Astrocyte of the spinal cord (primary cell): Measurements from ENCODE around the gene SUPT7L.
A peak's percentile ranks its signal among the peaks of the same experiment; 100 is the strongest.

Experiments
- DNase-seq: peaks from one replicate; pipeline ENCODE4 v3.0.0; 2011; ENCODE audit warnings: low read depth, low spot score
- H3K4me3 ChIP-seq: 2 replicates; pipeline ENCODE4 v1.5.1; 2011; ENCODE audit warnings: low read depth, mild to moderate bottlenecking, low read length, moderate library complexity
- in situ Hi-C: cut with HindIII; loops from 2 replicates; pipeline ENCODE4 v1.10.0; 2017; ENCODE audit warnings: low sequenced_read_pairs
- TF ChIP-seq, protein P1 (sequence below): IDR thresholded peaks from 2 replicates; pipeline ENCODE4 v1.5.1; 2012; ENCODE audit warnings: low read depth, mild to moderate bottlenecking, low read length, inconsistent platforms

The SUPT7L gene

DNA sequence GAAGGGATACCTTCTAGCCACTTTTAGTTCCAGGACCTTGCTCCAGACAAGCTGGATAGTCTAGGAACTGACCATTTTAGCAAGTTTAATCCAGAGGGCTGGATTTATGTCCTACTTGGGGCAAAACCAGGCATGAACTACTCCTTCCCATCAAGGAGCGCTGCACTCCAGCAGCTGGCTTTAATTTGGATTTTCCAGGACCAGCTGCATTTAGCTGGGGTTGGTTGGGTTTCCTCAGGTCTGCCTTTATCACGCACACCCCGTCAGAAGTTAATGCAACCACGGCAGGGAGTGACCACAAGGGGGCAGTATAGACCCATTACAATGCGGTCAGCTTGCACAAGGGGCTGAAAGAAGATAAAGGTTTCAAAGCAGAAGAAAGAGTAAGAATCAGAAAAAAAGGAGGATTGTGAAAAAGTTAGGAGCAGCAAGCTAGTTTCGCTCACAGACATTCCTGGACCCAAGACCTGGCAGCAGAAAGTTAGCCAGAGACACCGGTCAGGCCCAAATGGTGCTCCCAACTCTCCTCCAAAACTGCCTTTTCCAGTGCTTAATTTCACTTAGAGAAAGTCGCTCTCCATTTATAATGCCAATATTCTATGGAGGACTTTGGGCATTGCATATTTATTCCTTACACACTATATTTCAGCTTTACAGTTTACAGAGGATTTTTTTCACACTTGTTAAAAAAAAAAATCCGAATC is 40.4 kb upstream of the SUPT7L start:
- TF ChIP-seq, protein P1, sequence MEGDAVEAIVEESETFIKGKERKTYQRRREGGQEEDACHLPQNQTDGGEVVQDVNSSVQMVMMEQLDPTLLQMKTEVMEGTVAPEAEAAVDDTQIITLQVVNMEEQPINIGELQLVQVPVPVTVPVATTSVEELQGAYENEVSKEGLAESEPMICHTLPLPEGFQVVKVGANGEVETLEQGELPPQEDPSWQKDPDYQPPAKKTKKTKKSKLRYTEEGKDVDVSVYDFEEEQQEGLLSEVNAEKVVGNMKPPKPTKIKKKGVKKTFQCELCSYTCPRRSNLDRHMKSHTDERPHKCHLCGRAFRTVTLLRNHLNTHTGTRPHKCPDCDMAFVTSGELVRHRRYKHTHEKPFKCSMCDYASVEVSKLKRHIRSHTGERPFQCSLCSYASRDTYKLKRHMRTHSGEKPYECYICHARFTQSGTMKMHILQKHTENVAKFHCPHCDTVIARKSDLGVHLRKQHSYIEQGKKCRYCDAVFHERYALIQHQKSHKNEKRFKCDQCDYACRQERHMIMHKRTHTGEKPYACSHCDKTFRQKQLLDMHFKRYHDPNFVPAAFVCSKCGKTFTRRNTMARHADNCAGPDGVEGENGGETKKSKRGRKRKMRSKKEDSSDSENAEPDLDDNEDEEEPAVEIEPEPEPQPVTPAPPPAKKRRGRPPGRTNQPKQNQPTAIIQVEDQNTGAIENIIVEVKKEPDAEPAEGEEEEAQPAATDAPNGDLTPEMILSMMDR: peak; percentile 85
- in situ Hi-C loops: no loop called here
- peak; percentile 91 for DNase-seq
- no peak overlapping the region for H3K4me3 ChIP-seq

DNA sequence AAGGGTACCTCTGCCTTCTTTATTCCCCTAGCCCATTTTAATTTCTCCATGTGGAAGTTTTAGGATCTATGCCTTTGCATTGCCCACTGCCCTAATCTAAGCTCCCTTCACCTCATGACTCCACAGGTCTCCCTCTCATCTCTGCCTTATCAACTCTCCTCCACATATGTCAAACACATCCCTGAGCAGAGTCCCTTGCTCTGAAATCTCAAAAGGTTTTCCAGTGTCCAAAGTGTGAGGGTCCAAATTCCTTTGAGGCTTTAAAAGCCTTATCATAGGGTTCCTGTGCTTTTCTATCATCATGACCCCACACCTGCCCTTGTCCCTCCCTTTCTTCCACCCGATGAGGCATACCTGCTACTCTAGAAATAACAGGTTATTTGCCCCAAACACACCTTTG is 38.9 kb upstream of the SUPT7L start:
- TF ChIP-seq, protein P1: no peak
- in situ Hi-C loops: no loop called here
- no peak for DNase-seq
- H3K4me3 ChIP-seq: no peak overlapping the region

DNA sequence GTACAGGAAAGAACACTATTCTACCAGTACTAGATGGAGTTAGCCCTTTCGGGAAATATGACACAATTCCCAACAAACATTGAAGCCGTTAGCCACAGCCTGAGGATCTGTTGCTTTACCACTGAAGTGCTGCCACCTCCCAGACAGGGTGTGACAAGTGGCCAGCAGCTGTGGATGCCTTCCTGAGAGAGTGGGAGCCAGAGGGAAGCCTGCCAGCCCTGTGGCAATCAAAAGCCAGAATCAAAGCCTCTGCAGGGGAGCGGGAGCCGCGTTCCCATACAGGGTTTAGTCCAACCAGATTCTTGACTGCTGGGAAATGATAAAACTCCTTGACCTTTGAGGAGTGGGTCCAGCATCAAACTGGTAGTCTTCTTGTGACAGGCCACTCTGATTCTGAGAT is 38.3 kb upstream of the SUPT7L start:
- no peak overlapping the region for H3K4me3 ChIP-seq
- TF ChIP-seq, protein P1: no peak
- DNase-seq: peak; percentile 49
- in situ Hi-C loops: no loop called here

DNA sequence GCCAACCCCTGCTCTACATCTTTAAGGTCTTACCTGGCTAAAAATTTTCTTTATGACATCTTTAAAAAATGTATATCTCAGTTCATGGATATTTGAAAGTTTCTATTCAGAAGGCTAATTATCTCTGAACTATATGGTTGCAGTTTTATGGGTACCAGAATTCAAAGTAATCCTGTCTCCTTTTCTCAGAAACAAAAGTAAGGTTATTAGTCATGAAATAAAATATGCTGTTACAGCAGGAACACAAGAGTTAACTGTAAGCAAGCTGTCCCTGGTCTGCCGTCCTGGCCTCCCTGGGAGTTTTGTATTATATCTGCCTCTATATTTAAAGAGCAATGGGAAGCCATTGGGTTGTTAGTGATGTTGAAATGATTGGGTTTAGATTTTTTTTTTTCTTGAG is 34.2 kb upstream of the SUPT7L start:
- no peak for DNase-seq
- TF ChIP-seq, protein P1: no peak
- in situ Hi-C loops: no loop called here
- no peak overlapping the region for H3K4me3 ChIP-seq

DNA sequence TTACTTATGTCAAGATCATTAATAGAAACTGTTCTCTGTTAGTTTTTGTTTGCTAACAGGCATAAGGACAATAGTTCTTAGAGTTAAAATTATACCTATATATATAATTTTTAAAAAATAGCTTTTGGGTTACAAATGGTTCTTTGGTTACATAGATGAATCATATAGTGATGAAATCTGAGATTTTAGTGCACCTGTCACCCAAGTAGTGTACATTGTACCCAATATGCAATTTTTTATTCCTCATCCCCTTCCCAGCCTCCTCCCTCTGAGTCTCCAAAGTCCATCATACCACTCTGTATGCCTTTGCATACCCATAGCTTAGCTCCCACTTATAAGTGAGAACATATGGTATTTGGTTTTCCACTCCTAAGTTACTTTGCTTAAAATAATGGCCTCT is 26.6 kb upstream of the SUPT7L start:
- in situ Hi-C loops: no loop called here
- DNase-seq: no peak
- TF ChIP-seq, protein P1: no peak
- no peak overlapping the region for H3K4me3 ChIP-seq

DNA sequence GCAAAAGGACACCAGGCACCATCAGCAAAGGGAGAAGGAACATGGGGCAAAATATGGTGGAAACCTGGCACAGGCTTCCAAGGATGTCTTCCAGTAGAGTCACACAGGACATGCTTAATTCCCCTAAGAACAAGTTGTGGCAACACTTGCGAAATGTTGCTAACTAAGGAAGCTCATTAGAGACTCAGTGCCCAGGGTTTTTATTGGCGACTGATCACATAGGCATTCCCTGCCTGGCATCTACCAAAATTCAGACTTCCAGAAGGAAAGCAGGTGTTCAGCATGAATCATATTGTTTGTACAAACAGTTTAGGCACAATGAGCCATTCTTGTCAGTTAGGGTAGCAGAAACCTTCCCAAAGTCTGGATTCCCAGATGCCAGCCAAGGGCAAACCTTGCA is 26.0 kb upstream of the SUPT7L start:
- TF ChIP-seq, protein P1: no peak
- DNase-seq: no peak
- no peak overlapping the region for H3K4me3 ChIP-seq
- in situ Hi-C loops: no loop called here
